ENCODE measurements around the gene CAMK2D. TPM values are rescaled to one million over a fixed set of nuclear protein-coding genes. Genes with fewer than 3 reads are reported as not detected.

CAMK2D gene
- total RNA-seq, 2 experiments from 2014 or later = 62.8 to 66.1 TPM

- no peaks in the 10 kb centered on the region for H3K9me3 Mint-ChIP-seq
Observed at GRCh38 chr4:113537628-113538027, 223.9 kb downstream of the CAMK2D start.

GRCh38 chr4:113537203-113537602 is 224.3 kb downstream of the CAMK2D start:
- ATAC-seq = no peak
- intact Hi-C loops (cut with micrococcal nuclease) = no loop called here

More at GRCh38 chr4:113537628-113538027, 223.9 kb downstream of the CAMK2D start:
- Mint-ChIP-seq H3K4me3 (no peak overlapping the region), H3K36me3 (ENCODE audit: low read depth) (peaks cover 43% of the 10 kb centered on the region), H3K27me3 (no peaks in the 10 kb centered on the region), H3K4me1 (ENCODE audit: low read depth) (peaks cover 27% of the 10 kb centered on the region), H3K27ac (no peak overlapping the region)
- intact Hi-C loops (cut with micrococcal nuclease) = no loop called here
- CTCF ChIA-PET = no interaction called here
- DNase-seq (no peak), ATAC-seq (no peak)
- TF ChIP-seq, protein P1, sequence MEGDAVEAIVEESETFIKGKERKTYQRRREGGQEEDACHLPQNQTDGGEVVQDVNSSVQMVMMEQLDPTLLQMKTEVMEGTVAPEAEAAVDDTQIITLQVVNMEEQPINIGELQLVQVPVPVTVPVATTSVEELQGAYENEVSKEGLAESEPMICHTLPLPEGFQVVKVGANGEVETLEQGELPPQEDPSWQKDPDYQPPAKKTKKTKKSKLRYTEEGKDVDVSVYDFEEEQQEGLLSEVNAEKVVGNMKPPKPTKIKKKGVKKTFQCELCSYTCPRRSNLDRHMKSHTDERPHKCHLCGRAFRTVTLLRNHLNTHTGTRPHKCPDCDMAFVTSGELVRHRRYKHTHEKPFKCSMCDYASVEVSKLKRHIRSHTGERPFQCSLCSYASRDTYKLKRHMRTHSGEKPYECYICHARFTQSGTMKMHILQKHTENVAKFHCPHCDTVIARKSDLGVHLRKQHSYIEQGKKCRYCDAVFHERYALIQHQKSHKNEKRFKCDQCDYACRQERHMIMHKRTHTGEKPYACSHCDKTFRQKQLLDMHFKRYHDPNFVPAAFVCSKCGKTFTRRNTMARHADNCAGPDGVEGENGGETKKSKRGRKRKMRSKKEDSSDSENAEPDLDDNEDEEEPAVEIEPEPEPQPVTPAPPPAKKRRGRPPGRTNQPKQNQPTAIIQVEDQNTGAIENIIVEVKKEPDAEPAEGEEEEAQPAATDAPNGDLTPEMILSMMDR (IDR thresholded peaks at IDR 0.05) = no peak
- POLR2A ChIA-PET = no interaction called here

DNA sequence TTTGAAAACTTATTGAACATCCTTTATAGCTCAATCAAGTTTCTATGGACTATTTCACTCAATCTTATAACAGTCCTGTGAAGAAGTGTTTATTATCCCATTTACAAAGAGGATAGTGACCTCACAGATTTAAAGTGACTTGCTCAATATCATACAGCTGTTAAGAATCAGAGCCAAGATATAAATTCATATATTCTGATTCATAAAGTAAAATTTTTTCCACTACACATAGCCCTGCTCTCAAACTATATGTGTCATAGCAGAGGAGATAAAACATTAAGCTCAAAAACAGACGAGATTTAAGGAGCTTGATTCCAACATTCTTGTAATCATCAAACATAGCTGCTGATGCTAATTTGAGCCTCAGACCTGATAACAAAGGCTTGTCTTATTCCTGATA is 226.8 kb downstream of the CAMK2D start:
- ATAC-seq (no peak), DNase-seq (no peak)
- no peaks in the 10 kb centered on the region for H3K27me3 Mint-ChIP-seq
- TF ChIP-seq, protein P1 (IDR thresholded peaks at IDR 0.05) = no peak
- H3K4me1 Mint-ChIP-seq (ENCODE audit: low read depth) = peaks cover 10% of the 10 kb centered on the region
- ChIA-PET CTCF (interaction anchor here (3.1 kb wide), 1 partner anchor 13 kb away, joined by 11 read pairs; no protein-coding TSS in a partner anchor), POLR2A (no interaction called here)
- no peaks in the 10 kb centered on the region for H3K9me3 Mint-ChIP-seq
- intact Hi-C loops (cut with micrococcal nuclease) = no loop called here
- H3K4me3 Mint-ChIP-seq = no peak overlapping the region
- H3K36me3 Mint-ChIP-seq (ENCODE audit: low read depth) = peaks cover 45% of the 10 kb centered on the region
- H3K27ac Mint-ChIP-seq = no peak overlapping the region

More at GRCh38 chr4:113537203-113537602, 224.3 kb downstream of the CAMK2D start:
- Mint-ChIP-seq H3K36me3 (ENCODE audit: low read depth) (peaks cover 46% of the 10 kb centered on the region), H3K27me3 (no peaks in the 10 kb centered on the region), H3K4me3 (no peak overlapping the region), H3K27ac (no peak overlapping the region), H3K9me3 (no peaks in the 10 kb centered on the region), H3K4me1 (ENCODE audit: low read depth) (peaks cover 27% of the 10 kb centered on the region)
- TF ChIP-seq, protein P1 (IDR thresholded peaks at IDR 0.05) = no peak
- no peak for DNase-seq
- POLR2A ChIA-PET = no interaction called here
- CTCF ChIA-PET = no interaction called here

- Mint-ChIP-seq H3K9me3 (no peaks in the 10 kb centered on the region), H3K4me1 (ENCODE audit: low read depth) (peaks cover 3% of the 10 kb centered on the region), H3K36me3 (ENCODE audit: low read depth) (peaks cover 48% of the 10 kb centered on the region), H3K27ac (no peak overlapping the region), H3K27me3 (no peaks in the 10 kb centered on the region), H3K4me3 (no peak overlapping the region)
- ATAC-seq (no peak), DNase-seq (no peak)
- intact Hi-C loops (cut with micrococcal nuclease) = no loop called here
- ChIA-PET POLR2A (no interaction called here), CTCF (no interaction called here)
- TF ChIP-seq, protein P1 (IDR thresholded peaks at IDR 0.05) = no peak
Observed at GRCh38 chr4:113531572-113531971, 230.0 kb downstream of the CAMK2D start.

- no peak overlapping the region for H3K4me3 Mint-ChIP-seq
- ATAC-seq (no peak), DNase-seq (no peak)
- intact Hi-C loops (cut with micrococcal nuclease) = no loop called here
- POLR2A ChIA-PET = no interaction called here
- CTCF ChIA-PET = no interaction called here
- peaks cover 17% of the 10 kb centered on the region for H3K4me1 Mint-ChIP-seq (ENCODE audit: low read depth)
- H3K36me3 Mint-ChIP-seq (ENCODE audit: low read depth) = peaks cover 53% of the 10 kb centered on the region
- no peak overlapping the region for H3K27ac Mint-ChIP-seq
- no peaks in the 10 kb centered on the region for H3K9me3 Mint-ChIP-seq
- no peaks in the 10 kb centered on the region for H3K27me3 Mint-ChIP-seq
- TF ChIP-seq, protein P1 (IDR thresholded peaks at IDR 0.05) = no peak
Observed at GRCh38 chr4:113528395-113528794, 233.1 kb downstream of the CAMK2D start.
